ENCODE measurements around the gene PGGT1B. TPM values are rescaled to one million over a fixed set of nuclear protein-coding genes. Genes with fewer than 3 reads are reported as not detected.

PGGT1B gene
- polyA plus RNA-seq, 1 of the 3 experiments (the other 2 are of a cell fraction) = 0.69 TPM

DNA sequence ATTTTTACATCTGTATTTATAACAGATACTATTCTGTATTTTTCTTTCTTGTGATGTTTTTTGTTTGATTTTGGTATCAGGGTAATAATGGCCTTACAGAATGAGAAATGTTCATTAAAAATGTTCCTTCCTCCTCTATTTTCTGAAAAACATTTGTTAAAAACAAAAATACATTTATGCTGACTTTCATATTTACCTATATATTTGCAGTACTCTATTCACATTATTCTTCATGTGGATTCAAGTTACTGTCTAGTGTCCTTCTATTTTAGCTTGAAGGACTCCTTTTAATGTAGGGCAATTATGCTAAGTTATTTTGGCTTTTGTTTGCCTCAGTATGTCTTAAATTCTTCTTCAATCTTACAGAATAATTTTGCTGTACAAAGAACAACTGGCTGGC lies 28.7 kb upstream of the PGGT1B start:
- no peaks in the 10 kb centered on the region for H3F3A ChIP-seq (replicated peaks; ENCODE audit: insufficient read depth)
- no peak overlapping the region for H3K4me2 ChIP-seq
- ChIA-PET CTCF (interaction anchor here (1.2 kb wide), 1 partner anchor 112 kb away, joined by 3 read pairs; no protein-coding TSS in a partner anchor), POLR2A (no interaction called here)
- H3K9me2 ChIP-seq = no peaks in the 10 kb centered on the region
- no peaks in the 10 kb centered on the region for H3K9me3 ChIP-seq
- H4K20me1 ChIP-seq (ENCODE audit: insufficient read depth) = no peaks in the 10 kb centered on the region
- peaks cover 0 to 4% of the 10 kb centered on the region in 2 experiments; a peak in 2 of 4 replicates for H3K4me1 ChIP-seq (ENCODE audit: control insufficient read depth in 1 of 2, insufficient read depth in 2 of 2, low read depth in 1 of 2, low read length in 1 of 2)
- no peak overlapping the region for H2AFZ ChIP-seq (ENCODE audit: low read depth)
- no peak overlapping the region for H3K9ac ChIP-seq
- H3K36me3 ChIP-seq (replicated peaks in 1 of 2; ENCODE audit: control insufficient read depth in 1 of 2, insufficient read depth in 2 of 2, low read length in 1 of 2) = peaks cover 0 to 10% of the 10 kb centered on the region in 2 experiments
- no peaks in the 10 kb centered on the region for H3K27me3 ChIP-seq (ENCODE audit: insufficient read depth)
- H3K4me3 ChIP-seq (ENCODE audit: low read depth in 2 of 2, low read length in 1 of 2) = no peak overlapping the region
- DNase-seq = no peak
- peaks cover 50% of the 10 kb centered on the region for H3K79me2 ChIP-seq (ENCODE audit: insufficient read depth)
- TF ChIP-seq RCOR1 (IDR thresholded peaks at IDR 0.05; ENCODE audit: low read length) (no peak), RFX5 (IDR thresholded peaks at IDR 0.05; ENCODE audit: low read length) (no peak), YY1 (IDR thresholded peaks at IDR 0.05; ENCODE audit: low read depth) (no peak), POLR2AphosphoS5 (IDR thresholded peaks at IDR 0.05; ENCODE audit: low read depth, low read length) (no peak), JUND (IDR thresholded peaks at IDR 0.05) (no peak), ELF1 (IDR thresholded peaks at IDR 0.05) (no peak), NRF1 (IDR thresholded peaks at IDR 0.05; ENCODE audit: low read depth, low read length) (no peak), FOXJ3 (CRISPR knock-in tag; IDR thresholded peaks at IDR 0.05) (no peak)
- H3K27ac ChIP-seq (ENCODE audit: low read depth in 2 of 2, low read length in 1 of 2) = no peak overlapping the region

DNA sequence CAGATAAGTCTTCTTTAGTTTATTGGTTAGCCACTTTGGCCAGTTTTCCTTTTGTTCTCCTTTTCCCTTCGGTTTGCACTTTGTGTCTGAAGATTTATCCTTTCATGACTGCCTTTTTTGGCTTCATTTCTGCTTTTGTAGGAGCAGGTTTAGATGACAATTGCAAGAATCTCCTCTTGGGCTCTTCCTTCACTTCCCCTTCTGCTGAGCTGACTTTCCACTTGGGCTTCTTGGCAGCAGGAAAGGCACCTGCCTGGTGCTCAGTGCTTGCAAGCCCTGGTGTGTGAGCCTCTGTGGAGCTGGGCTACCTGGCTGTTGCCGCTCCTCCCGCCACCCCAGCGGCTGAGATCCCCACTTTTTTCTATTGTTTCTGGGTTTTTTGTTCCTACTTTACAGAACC lies 26.4 kb upstream of the PGGT1B start:
- CTCF ChIA-PET = no interaction called here
- DNase-seq = no peak
- Histone ChIP-seq H3K9me3 (no peaks in the 10 kb centered on the region), H2AFZ (ENCODE audit: low read depth) (no peak overlapping the region), H3K9ac (no peak overlapping the region), H3K4me1 (ENCODE audit: control insufficient read depth in 1 of 2, insufficient read depth in 2 of 2, low read depth in 1 of 2, low read length in 1 of 2) (no peaks in the 10 kb centered on the region; a peak in 1 of 4 replicates), H3K36me3 (replicated peaks in 1 of 2; ENCODE audit: control insufficient read depth in 1 of 2, insufficient read depth in 2 of 2, low read length in 1 of 2) (peaks cover 0 to 10% of the 10 kb centered on the region in 2 experiments), H3K27ac (ENCODE audit: low read depth in 2 of 2, low read length in 1 of 2) (no peak overlapping the region), H3K79me2 (ENCODE audit: insufficient read depth) (peaks cover 46% of the 10 kb centered on the region; the same call in 1 of the 2 replicates), H3K9me2 (no peaks in the 10 kb centered on the region), H3K27me3 (ENCODE audit: insufficient read depth) (no peaks in the 10 kb centered on the region), H3K4me3 (ENCODE audit: low read depth in 2 of 2, low read length in 1 of 2) (no peak overlapping the region), H4K20me1 (ENCODE audit: insufficient read depth) (no peaks in the 10 kb centered on the region), H3K4me2 (no peak overlapping the region), H3F3A (replicated peaks; ENCODE audit: insufficient read depth) (no peaks in the 10 kb centered on the region)
- WGBS (ENCODE audit: low lambda C conversion rate) = 94% methylated on average over 4 of the region's 4 CpGs
- POLR2A ChIA-PET = no interaction called here
- TF ChIP-seq POLR2AphosphoS5 (IDR thresholded peaks at IDR 0.05; ENCODE audit: low read depth, low read length) (no peak), YY1 (IDR thresholded peaks at IDR 0.05; ENCODE audit: low read depth) (no peak), SIN3A (IDR thresholded peaks at IDR 0.05; ENCODE audit: borderline replicate concordance, low read depth, low read length) (no peak), GABPA (IDR thresholded peaks at IDR 0.05; ENCODE audit: low read depth) (no peak), PBX3 (IDR thresholded peaks at IDR 0.05) (no peak)

GRCh38 chr5:115284021-115284420 lies 21.3 kb upstream of the PGGT1B start:
- 98% methylated on average over 1 of the region's 1 CpG for WGBS (ENCODE audit: low lambda C conversion rate)
- H3F3A ChIP-seq (replicated peaks; ENCODE audit: insufficient read depth) = no peaks in the 10 kb centered on the region
- TF ChIP-seq CHD2 (IDR thresholded peaks at IDR 0.05; ENCODE audit: low read length, partially characterized antibody) (no peak), GABPA (IDR thresholded peaks at IDR 0.05; ENCODE audit: low read depth) (no peak), EZH2phosphoT487 (IDR thresholded peaks at IDR 0.05; ENCODE audit: borderline replicate concordance, low read depth) (no peak), REST (IDR thresholded peaks at IDR 0.05; ENCODE audit: low read depth, low read length) (no peak), RAD21 (IDR thresholded peaks at IDR 0.05; ENCODE audit: low read length) (no peak), FOSL2 (IDR thresholded peaks at IDR 0.05; ENCODE audit: borderline replicate concordance, low read depth) (no peak), PBX3 (IDR thresholded peaks at IDR 0.05) (no peak), MXI1 (IDR thresholded peaks at IDR 0.05; ENCODE audit: low read depth, low read length) (no peak), GATA2 (CRISPR knock-in tag; IDR thresholded peaks at IDR 0.05) (no peak), NFIC (IDR thresholded peaks at IDR 0.05; ENCODE audit: borderline replicate concordance) (no peak)

More at GRCh38 chr5:115284021-115284420, 21.3 kb upstream of the PGGT1B start:
- Histone ChIP-seq H3K4me3 (ENCODE audit: low read depth in 2 of 2, low read length in 1 of 2) (no peak overlapping the region), H3K9ac (no peak overlapping the region), H3K4me1 (ENCODE audit: control insufficient read depth in 1 of 2, insufficient read depth in 2 of 2, low read depth in 1 of 2, low read length in 1 of 2) (no peaks in the 10 kb centered on the region), H4K20me1 (ENCODE audit: insufficient read depth) (no peaks in the 10 kb centered on the region), H3K9me3 (no peaks in the 10 kb centered on the region), H3K27ac (ENCODE audit: low read depth in 2 of 2, low read length in 1 of 2) (no peak overlapping the region), H3K36me3 (replicated peaks in 1 of 2; ENCODE audit: control insufficient read depth in 1 of 2, insufficient read depth in 2 of 2, low read length in 1 of 2) (no peaks in the 10 kb centered on the region), H3K79me2 (ENCODE audit: insufficient read depth) (peaks cover 25% of the 10 kb centered on the region; the same call in 1 of the 2 replicates), H3K27me3 (ENCODE audit: insufficient read depth) (no peaks in the 10 kb centered on the region), H2AFZ (ENCODE audit: low read depth) (no peak overlapping the region), H3K9me2 (no peaks in the 10 kb centered on the region), H3K4me2 (no peak overlapping the region)
- ChIA-PET POLR2A (no interaction called here), CTCF (interaction anchor here (0.7 kb wide), 1 partner anchor 291 kb away, joined by 3 read pairs; no protein-coding TSS in a partner anchor)
- no peak for DNase-seq
